ENCODE data around the gene SP140.

SP140 gene

GRCh38 chr2:230296917-230297316, 71.4 kb downstream of the SP140 start:
- no peak overlapping the region for H3K18ac ChIP-seq (ENCODE audit: low read depth in 1 of 2, low read length in 2 of 2)
- no peak overlapping the region for H2BK120ac ChIP-seq (ENCODE audit: low read depth, low read length)
- H3K79me1 ChIP-seq (replicated peaks; ENCODE audit: low read length, poor library complexity, severe bottlenecking): no peaks in the 10 kb centered on the region
- H3K27me3 ChIP-seq (ENCODE audit: control insufficient read depth in 1 of 2, insufficient read depth in 1 of 2, low read length in 2 of 2): no peaks in the 10 kb centered on the region
- H4K91ac ChIP-seq (ENCODE audit: low read length): no peak overlapping the region
- H2BK15ac ChIP-seq (ENCODE audit: low read depth, poor library complexity, severe bottlenecking): no peak overlapping the region
- no peak overlapping the region for H2AK5ac ChIP-seq (ENCODE audit: low read length, severe bottlenecking)
- no peaks in the 10 kb centered on the region for H3K4me1 ChIP-seq (ENCODE audit: control insufficient read depth, insufficient read depth, low read depth, low read length)
- no peak for DNase-seq
- H3K9ac ChIP-seq (ENCODE audit: low read length): no peak overlapping the region
- no peak overlapping the region for H3K4me2 ChIP-seq (ENCODE audit: low read length, poor library complexity, severe bottlenecking)
- no peaks in the 10 kb centered on the region for H3K36me3 ChIP-seq (ENCODE audit: control insufficient read depth in 1 of 2, insufficient read depth in 2 of 2, low read depth in 1 of 2, low read length in 2 of 2)
- H3K14ac ChIP-seq (ENCODE audit: low read length in 2 of 2): no peak overlapping the region
- no peak overlapping the region for H2AFZ ChIP-seq (ENCODE audit: low read depth, low read length)
- H2BK12ac ChIP-seq (ENCODE audit: low read length in 2 of 2): no peak overlapping the region
- no peak overlapping the region for H4K8ac ChIP-seq (ENCODE audit: low read length)
- H3K9me3 ChIP-seq (ENCODE audit: control insufficient read depth, low read length): peaks cover 9% of the 10 kb centered on the region
- H3K27ac ChIP-seq (ENCODE audit: low read length, poor library complexity, severe bottlenecking): no peak overlapping the region
- H3K4ac ChIP-seq (ENCODE audit: low read depth in 1 of 2, low read length in 2 of 2): no peak overlapping the region
- no peak overlapping the region for H2BK5ac ChIP-seq (ENCODE audit: low read depth, low read length, poor library complexity, severe bottlenecking)
- H3K4me3 ChIP-seq (ENCODE audit: insufficient read depth in 1 of 2, low read depth in 1 of 2, low read length in 2 of 2): no peak overlapping the region
- H3K23ac ChIP-seq (ENCODE audit: low read length in 2 of 2): no peak overlapping the region

- no peak overlapping the region for H4K91ac ChIP-seq (ENCODE audit: low read length)
- no peak overlapping the region for H2AK5ac ChIP-seq (ENCODE audit: low read length, severe bottlenecking)
- 90% methylated on average over 2 of the region's 2 CpGs for WGBS
- H3K14ac ChIP-seq (ENCODE audit: low read length in 2 of 2): peak overlapping the region in 1 of 2 experiments; percentile 39
- H3K4me3 ChIP-seq (ENCODE audit: insufficient read depth in 1 of 2, low read depth in 1 of 2, low read length in 2 of 2): no peak overlapping the region
- no peak overlapping the region for H2BK15ac ChIP-seq (ENCODE audit: low read depth, poor library complexity, severe bottlenecking)
- H3K27ac ChIP-seq (ENCODE audit: low read length, poor library complexity, severe bottlenecking): no peak overlapping the region
- H3K27me3 ChIP-seq (ENCODE audit: control insufficient read depth in 1 of 2, insufficient read depth in 1 of 2, low read length in 2 of 2): no peaks in the 10 kb centered on the region
- no peak overlapping the region for H2BK120ac ChIP-seq (ENCODE audit: low read depth, low read length)
- H3K9me3 ChIP-seq (ENCODE audit: control insufficient read depth, low read length): peaks cover 24% of the 10 kb centered on the region
- no peak overlapping the region for H3K4ac ChIP-seq (ENCODE audit: low read depth in 1 of 2, low read length in 2 of 2)
- H3K79me1 ChIP-seq (replicated peaks; ENCODE audit: low read length, poor library complexity, severe bottlenecking): no peaks in the 10 kb centered on the region
- no peak overlapping the region for H3K18ac ChIP-seq (ENCODE audit: low read depth in 1 of 2, low read length in 2 of 2)
- H3K4me2 ChIP-seq (ENCODE audit: low read length, poor library complexity, severe bottlenecking): no peak overlapping the region
- H3K9ac ChIP-seq (ENCODE audit: low read length): no peak overlapping the region
- no peak overlapping the region for H3K23ac ChIP-seq (ENCODE audit: low read length in 2 of 2)
- no peak for DNase-seq
- no peak overlapping the region for H4K8ac ChIP-seq (ENCODE audit: low read length)
- H2BK5ac ChIP-seq (ENCODE audit: low read depth, low read length, poor library complexity, severe bottlenecking): no peak overlapping the region
- H3K4me1 ChIP-seq (ENCODE audit: control insufficient read depth, insufficient read depth, low read depth, low read length): no peaks in the 10 kb centered on the region
- H3K36me3 ChIP-seq (ENCODE audit: control insufficient read depth in 1 of 2, insufficient read depth in 2 of 2, low read depth in 1 of 2, low read length in 2 of 2): no peaks in the 10 kb centered on the region
- H2AFZ ChIP-seq (ENCODE audit: low read depth, low read length): no peak overlapping the region
- H2BK12ac ChIP-seq (ENCODE audit: low read length in 2 of 2): no peak overlapping the region
Measured at GRCh38 chr2:230299618-230300017, 74.1 kb downstream of the SP140 start.

GRCh38 chr2:230305416-230306275, 80.1 kb downstream of the SP140 start:
- WGBS: 86% methylated on average over 22 of the region's 23 CpGs
- Histone ChIP-seq H3K4me2 (ENCODE audit: low read length, poor library complexity, severe bottlenecking) (no peak overlapping the region), H2BK5ac (ENCODE audit: low read depth, low read length, poor library complexity, severe bottlenecking) (no peak overlapping the region), H3K4me1 (ENCODE audit: control insufficient read depth, insufficient read depth, low read depth, low read length) (peaks cover 3% of the 10 kb centered on the region), H3K36me3 (ENCODE audit: control insufficient read depth in 1 of 2, insufficient read depth in 2 of 2, low read depth in 1 of 2, low read length in 2 of 2) (peaks cover 0 to 4% of the 10 kb centered on the region in 2 experiments), H2AK5ac (ENCODE audit: low read length, severe bottlenecking) (no peak overlapping the region), H4K8ac (ENCODE audit: low read length) (no peak overlapping the region), H3K14ac (ENCODE audit: low read length in 2 of 2) (no peak overlapping the region), H3K27ac (ENCODE audit: low read length, poor library complexity, severe bottlenecking) (no peak overlapping the region), H3K18ac (ENCODE audit: low read depth in 1 of 2, low read length in 2 of 2) (no peak overlapping the region), H3K9ac (ENCODE audit: low read length) (no peak overlapping the region), H4K91ac (ENCODE audit: low read length) (no peak overlapping the region), H3K4ac (ENCODE audit: low read depth in 1 of 2, low read length in 2 of 2) (no peak overlapping the region), H2BK120ac (ENCODE audit: low read depth, low read length) (no peak overlapping the region), H3K79me1 (replicated peaks; ENCODE audit: low read length, poor library complexity, severe bottlenecking) (no peaks in the 10 kb centered on the region), H3K9me3 (ENCODE audit: control insufficient read depth, low read length) (peaks cover 15% of the 10 kb centered on the region), H2AFZ (ENCODE audit: low read depth, low read length) (no peak overlapping the region), H2BK15ac (ENCODE audit: low read depth, poor library complexity, severe bottlenecking) (no peak overlapping the region), H3K27me3 (ENCODE audit: control insufficient read depth in 1 of 2, insufficient read depth in 1 of 2, low read length in 2 of 2) (no peaks in the 10 kb centered on the region), H3K4me3 (ENCODE audit: insufficient read depth in 1 of 2, low read depth in 1 of 2, low read length in 2 of 2) (peak overlapping the region in 1 of 2 experiments; percentile 3), H2BK12ac (ENCODE audit: low read length in 2 of 2) (no peak overlapping the region), H3K23ac (ENCODE audit: low read length in 2 of 2) (no peak overlapping the region)
- no peak for DNase-seq

- no peaks in the 10 kb centered on the region for H3K27me3 ChIP-seq (ENCODE audit: control insufficient read depth in 1 of 2, insufficient read depth in 1 of 2, low read length in 2 of 2)
- no peak overlapping the region for H3K23ac ChIP-seq (ENCODE audit: low read length in 2 of 2)
- no peak overlapping the region for H2BK5ac ChIP-seq (ENCODE audit: low read depth, low read length, poor library complexity, severe bottlenecking)
- peak overlapping the region; percentile 13 for H2BK15ac ChIP-seq (ENCODE audit: low read depth, poor library complexity, severe bottlenecking)
- H4K91ac ChIP-seq (ENCODE audit: low read length): no peak overlapping the region
- no peak overlapping the region for H4K8ac ChIP-seq (ENCODE audit: low read length)
- H3K79me1 ChIP-seq (replicated peaks; ENCODE audit: low read length, poor library complexity, severe bottlenecking): no peaks in the 10 kb centered on the region
- H3K27ac ChIP-seq (ENCODE audit: low read length, poor library complexity, severe bottlenecking): no peak overlapping the region
- no peak overlapping the region for H3K9ac ChIP-seq (ENCODE audit: low read length)
- peaks cover 3% of the 10 kb centered on the region for H3K4me1 ChIP-seq (ENCODE audit: control insufficient read depth, insufficient read depth, low read depth, low read length)
- H3K4ac ChIP-seq (ENCODE audit: low read depth in 1 of 2, low read length in 2 of 2): no peak overlapping the region
- no peak overlapping the region for H2BK120ac ChIP-seq (ENCODE audit: low read depth, low read length)
- no peak overlapping the region for H3K4me3 ChIP-seq (ENCODE audit: insufficient read depth in 1 of 2, low read depth in 1 of 2, low read length in 2 of 2)
- H2AFZ ChIP-seq (ENCODE audit: low read depth, low read length): no peak overlapping the region
- no peak overlapping the region for H3K14ac ChIP-seq (ENCODE audit: low read length in 2 of 2)
- no peak overlapping the region for H3K4me2 ChIP-seq (ENCODE audit: low read length, poor library complexity, severe bottlenecking)
- no peak overlapping the region for H3K18ac ChIP-seq (ENCODE audit: low read depth in 1 of 2, low read length in 2 of 2)
- no peak overlapping the region for H2AK5ac ChIP-seq (ENCODE audit: low read length, severe bottlenecking)
- no peak for DNase-seq
- WGBS: 68% methylated on average over 2 of the region's 2 CpGs
- peaks cover 15% of the 10 kb centered on the region for H3K9me3 ChIP-seq (ENCODE audit: control insufficient read depth, low read length)
- H3K36me3 ChIP-seq (ENCODE audit: control insufficient read depth in 1 of 2, insufficient read depth in 2 of 2, low read depth in 1 of 2, low read length in 2 of 2): peaks cover 0 to 4% of the 10 kb centered on the region in 2 experiments
- no peak overlapping the region for H2BK12ac ChIP-seq (ENCODE audit: low read length in 2 of 2)
Measured at GRCh38 chr2:230306474-230306873, 80.9 kb downstream of the SP140 start.

All from mesenchymal stem cell (in vitro differentiated cells and primary cell).